Adrenal gland (tissue), 5 donors: ENCODE results near the gene ZNF148.

Source experiments
- CTCF ChIP-seq, 6 experiments: fragments of 450-650 bp in 4 of 6; fragments of 200-600 bp in 2 of 6; sonication (generic) in 1 of 6; IDR thresholded peaks; 1 replicate in 5 of 6; 2 replicates in 1 of 6; pipeline versions ENCODE4 v1.5.1 to v1.8.0; 2016 to 2021; ENCODE audit warnings: antibody characterized with exemption in 6 of 6, mild to moderate bottlenecking in 2 of 6, moderate library complexity in 1 of 6
- POLR2A ChIP-seq, 2 donors: fragments of 450-650 bp; IDR thresholded peaks; one replicate each; pipeline ENCODE4 v1.6.1; 2017; ENCODE audit warnings: antibody characterized with exemption in 2 of 2, mild to moderate bottlenecking in 2 of 2, moderate library complexity in 1 of 2
- donor health status: DM: no; HTN: no; CAD: no.

DNA sequence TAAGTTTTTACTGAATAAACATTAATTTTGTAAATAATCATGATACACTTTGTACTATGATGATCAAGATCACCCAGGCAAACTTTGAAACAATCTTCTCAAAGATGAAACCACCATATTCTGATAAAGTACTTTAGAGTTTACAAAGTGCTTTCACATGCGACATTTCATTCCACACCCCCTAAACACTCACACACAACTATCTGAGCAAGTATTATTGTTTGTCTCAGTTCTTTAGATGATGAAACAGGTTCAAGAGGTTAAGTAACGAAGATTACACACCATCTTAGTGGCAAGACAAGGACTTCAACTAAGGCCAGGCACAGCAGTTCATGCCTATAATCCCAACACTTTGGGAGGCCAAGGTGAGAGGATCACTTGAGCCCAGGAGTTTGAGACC lies 37.6 kb downstream of the ZNF148 start:
- TF ChIP-seq POLR2A (IDR thresholded peaks at IDR 0.05) (no peak), CTCF (IDR thresholded peaks at IDR 0.05) (no peak)
